Suppressor macrophage treated with lipopolysaccharide for 4 hours (primary cell): ENCODE data around the gene FGFR3.
"Not testable (repeated sequence)": the region's sequence is repeated elsewhere in the genome, so short reads cannot be mapped to it uniquely, and the experiment has no call there.

Experiments
- DNase-seq: peaks from one replicate; pipeline ENCODE4 v3.0.0-alpha.2; 2020

The FGFR3 gene

DNA sequence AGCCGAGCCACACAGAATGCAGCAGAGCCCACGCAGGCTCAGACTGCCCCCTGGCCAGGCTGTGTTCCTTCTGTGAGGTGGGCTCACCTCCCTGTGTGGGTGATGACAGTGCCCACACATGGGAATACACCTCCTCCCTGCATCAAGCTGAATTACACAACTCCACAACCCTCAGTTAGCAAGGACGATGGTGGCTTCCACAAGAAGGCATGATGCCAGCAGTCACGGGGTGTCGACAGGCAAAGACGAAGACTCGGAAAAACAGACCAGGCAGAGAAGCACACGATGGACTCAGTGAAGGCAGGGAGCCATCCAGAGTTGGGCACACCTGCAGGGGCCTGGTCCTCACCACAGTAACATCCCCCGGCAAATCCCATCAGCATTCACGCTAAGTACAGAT is 50.8 kb downstream of the FGFR3 start:
- DNase-seq, result no peak

DNA sequence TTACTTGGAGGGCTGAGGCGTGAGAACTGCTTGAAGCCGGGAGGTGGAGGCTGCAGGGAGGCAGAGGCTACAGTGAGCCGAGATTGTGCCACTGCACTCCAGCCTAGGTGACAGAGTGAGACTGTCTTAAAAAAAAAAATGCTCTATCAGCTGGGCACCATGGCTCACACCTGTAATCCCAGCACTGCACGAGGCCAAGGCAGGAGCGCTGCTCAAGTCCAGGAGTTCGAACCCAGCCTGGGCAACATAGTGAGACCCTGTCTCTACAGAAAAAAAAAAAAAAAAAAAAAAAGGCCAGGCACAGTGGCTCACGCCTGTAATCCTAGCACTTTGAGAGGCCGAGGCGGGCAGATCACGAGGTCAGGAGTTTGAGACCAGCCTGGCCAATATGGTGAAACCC is 51.5 kb downstream of the FGFR3 start:
- DNase-seq, result not testable (repeated sequence)

DNA sequence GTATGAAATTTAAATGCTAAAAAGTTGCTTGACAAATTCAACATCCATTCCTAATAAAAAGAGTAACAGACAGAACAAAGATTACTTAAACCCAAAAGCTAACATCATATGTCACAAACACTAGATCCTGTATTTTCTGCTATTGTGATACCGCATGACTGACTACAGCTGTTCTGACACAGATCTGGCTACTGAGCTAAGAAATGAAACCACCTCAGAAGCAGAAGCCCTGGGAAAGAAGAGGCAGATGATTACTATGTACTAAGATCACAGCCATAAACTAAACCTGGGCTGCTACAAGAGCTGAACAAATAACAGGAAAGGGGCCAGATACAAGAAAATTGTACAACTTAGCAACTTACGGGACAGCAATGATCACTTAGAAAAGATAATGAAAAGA is 53.5 kb downstream of the FGFR3 start:
- DNase-seq, result no peak

DNA sequence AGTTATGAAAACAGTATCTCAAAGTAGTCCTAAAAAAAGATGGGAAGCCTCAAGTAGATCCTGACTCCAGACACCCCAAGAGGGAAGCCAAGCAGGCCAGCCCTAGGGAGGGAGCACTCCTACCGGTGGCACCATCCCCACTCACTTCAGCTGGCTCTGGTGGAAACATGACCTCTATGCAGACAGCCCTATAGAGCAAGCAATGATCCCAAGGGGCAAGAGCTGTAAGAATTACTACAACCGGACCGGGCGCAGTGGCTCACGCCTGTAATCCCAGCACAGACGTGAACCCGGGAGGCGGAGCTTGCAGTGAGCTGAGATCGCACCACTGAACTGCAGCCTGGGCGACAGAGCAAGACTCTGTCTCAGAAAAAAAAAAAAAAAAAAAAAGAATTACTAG is 57.2 kb downstream of the FGFR3 start:
- no peak for DNase-seq

DNA sequence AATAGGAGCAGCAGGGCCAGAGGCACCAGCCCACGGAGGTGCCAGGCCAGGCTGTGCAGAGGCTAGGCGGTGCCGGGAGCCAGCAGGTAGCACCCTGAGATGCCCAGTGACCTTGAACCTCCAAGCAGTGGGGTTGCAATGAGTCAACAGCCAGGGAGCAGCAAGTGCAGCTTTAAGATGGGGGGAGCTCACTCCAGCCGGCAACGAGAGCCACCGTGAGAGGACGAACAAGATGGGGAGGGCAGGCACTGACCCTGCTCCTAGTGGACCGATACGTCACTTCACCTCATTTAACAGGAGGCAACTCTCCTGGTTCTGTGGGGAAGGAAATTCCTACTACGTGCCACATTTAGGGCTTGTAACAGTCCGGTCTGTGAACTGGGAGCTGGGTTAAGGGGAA is 58.1 kb downstream of the FGFR3 start:
- DNase-seq, result no peak

DNA sequence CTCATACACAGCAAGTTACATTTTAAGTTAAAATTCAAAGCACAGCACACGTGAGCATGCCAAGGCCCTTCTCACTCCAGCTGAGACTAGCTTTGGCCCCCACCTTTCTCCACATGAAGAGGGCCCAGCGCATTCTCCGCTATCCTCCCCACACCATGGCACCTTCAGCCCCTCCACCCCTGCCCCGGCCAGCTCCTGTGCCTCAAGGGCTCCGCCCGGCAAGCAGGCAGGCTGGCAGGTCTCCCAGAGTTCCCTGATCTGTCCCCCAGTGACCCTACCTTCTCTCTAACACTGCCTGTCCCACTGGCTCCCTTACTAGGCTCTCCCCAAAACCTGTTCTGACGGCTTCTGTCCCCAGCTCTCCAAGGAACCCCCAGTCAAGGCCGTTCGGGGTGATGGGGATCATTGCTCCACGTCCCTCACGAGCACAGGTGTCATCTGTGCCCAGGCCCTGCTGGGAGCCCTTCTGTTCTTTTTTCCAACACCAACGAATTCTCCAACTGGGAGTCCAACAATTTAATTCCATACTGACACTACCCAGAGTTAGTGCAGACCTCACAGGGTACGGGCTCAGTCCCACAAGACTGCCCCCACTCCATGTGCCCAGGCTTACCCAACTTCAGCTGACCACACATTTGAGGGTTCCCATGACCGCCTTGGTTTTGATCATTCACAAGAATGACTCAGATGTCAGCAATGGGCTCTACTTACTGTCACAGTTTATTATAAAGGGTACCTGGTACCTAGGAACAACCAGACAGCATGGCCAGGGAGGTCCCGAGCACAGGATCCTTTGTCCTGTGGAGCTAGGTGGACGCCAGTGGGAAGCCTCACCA is 58.7 kb downstream of the FGFR3 start:
- peak; percentile 27 for DNase-seq

DNA sequence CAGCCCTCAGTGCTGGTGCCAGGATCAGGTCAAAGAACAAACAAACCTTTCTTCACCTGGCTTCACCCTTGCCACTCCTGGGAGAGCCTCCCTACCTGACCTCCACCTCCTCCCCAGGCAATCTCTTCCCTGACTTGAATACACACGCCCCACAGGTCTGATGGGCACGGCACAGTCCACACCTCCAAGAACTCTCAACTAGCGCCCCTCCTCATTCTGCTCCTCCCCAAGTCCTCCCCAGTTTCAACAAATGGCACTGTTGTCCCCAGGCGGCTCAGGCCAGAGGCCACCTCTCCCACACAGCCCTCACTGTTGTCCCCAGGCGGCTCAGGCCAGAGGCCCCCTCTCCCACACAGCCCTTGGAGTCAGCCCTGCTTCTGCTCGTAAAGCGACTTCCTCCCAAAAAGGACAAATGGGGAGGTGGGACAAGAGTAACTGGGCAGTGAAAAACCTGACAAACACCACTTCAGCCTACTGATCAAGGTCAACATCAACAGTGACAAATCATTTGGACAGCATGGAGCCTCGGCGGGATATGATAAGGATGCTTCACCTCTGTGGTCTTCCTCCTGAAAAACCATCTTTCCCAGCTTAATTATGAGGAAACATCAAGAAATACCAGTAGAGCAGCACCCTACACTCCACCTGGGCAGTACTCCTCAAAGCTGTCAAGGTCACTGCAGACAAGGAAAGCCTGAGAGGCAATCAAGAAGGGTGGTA is 60.0 kb downstream of the FGFR3 start:
- DNase-seq, result no peak

DNA sequence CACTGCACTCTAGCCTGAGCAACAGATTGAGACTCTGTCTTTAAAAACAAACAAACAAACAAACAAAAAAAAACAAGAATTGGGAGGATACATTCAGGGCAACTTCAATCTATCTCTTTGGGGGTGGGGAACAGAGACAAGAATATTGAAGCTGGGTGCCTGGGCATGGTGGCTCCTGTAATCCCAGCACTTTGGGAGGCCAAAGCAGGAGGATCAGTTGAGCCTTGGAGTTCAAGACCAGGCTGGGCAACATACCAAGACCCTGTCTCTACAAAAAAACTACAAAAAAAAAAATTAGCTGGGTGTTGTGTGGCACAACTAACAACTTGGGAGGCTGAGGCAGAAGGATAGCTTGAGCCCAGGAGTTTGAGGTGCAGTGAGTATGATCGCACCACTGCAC is 61.7 kb downstream of the FGFR3 start:
- DNase-seq, result no peak

DNA sequence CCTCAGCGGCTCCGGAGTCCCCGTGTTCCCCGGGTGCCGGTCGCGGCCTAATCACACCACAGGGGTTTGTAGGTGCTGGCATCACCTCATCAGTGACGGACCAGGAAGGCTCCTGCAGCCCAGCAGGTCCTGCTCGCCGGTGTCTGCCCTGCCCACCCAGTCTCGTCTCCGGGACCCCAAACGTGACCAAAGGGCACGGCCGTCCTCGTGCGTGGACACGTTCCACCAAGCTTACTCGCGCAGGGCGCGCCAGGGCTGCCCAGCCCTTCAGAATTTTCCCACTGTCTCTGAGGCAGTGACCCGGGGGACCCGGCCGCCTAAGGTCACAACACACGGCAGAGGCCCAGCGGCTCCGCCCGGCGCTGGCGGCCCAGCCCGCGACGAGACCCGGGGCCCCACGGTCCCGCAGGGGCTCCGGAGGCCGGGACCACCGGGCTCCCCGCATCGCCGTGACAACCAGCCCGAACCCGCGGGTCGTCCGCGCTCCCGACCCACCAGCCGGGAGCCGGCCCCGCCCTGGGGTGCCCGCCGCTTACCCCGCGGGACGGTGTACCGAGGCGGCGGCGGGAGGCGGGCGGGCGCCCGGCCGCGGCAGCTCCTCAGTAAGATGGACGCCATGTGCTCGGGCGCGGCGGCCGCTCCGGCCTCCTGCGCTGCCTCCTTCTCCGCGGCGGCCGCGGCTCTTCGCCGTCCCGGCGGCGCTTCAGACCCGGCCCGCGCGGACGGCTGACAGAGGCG is 62.4 kb downstream of the FGFR3 start:
- peak; percentile 12 for DNase-seq

DNA sequence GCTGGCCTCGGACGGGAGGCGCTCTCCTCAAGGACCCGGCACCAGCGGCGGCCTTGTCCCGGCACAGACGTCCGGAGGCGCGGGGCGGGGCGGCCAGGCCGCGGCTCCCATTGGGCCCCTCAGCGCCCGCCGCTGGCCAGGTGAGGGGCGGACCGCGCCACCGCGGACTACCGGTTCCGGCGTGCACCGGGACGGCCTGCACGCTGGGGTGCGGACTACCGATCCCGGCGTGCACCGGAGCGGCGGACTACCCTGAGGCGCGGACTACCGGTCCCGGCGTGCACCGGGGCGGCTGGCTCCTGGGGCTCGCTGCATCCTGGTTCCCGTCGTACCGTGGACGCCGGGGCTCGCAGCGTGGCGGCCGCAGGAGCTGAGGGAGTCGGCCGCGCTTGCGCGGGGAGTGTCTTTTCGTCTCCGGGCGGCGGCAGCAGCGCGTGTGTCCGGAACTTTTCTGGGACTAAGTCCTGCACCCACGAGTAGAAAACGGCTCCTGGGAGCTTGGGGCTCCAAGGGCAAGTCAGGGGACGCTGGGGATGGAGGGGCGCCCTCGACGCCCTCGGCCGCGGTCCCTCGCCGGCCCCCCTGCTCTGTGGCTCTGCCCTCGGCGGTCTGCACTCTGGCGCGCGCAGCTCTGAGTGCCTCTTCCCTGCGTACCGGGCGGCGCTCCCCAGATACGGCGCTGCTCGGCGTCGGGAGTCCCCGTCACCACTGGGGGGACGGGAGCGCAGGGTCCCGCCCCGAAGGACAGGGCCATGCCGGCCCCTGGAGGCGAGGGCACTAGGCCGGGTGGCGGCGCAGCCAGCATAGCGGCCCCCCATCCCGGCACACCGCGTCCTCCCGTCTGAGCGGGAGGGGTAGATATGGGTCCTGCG is 63.2 kb downstream of the FGFR3 start, which contains the start of gene LETM1:
Gene LETM1 (minus strand): TSS at position 86 of the 872 bp plus-strand sequence. CDS start 206 bp downstream, outside the sequence.
- peak; percentile 95 for DNase-seq

DNA sequence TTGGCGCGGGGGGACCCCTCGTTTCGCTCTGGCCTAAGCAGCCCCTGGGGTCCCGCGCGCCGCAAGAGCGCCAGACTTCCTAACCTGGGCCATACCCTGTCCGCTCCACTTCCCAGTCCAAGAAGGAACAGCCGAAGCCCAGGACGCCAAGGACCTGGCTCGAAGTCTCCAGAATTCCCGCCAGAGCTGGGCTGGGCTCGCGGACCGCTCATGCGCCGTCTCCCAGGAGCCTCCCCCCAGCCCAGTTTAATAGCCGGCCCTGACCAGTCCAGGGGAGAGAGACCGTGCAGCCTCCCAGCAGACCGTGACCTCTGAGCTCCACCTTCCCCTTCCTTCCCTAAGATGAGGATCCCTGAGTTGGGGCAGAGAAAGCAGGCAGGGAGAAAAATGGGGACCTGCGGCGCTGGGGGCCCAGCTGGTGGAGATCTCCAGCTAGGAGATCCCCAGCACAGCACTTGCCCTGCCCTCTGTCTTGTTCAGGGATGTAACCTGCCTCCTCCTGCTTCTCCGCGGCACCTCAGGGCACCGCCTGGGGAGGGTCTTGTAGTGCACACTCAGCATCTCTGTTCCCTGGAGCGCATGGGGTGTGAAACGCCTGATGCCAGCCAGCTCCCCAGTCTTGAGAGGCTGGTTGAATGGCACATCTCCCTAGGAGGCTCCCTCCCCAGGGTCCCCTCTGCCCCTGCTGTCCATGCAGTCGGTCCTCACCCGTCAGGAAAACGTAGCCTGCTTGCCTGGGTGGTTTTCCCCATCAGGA is 64.0 kb downstream of the FGFR3 start:
- no peak for DNase-seq

DNA sequence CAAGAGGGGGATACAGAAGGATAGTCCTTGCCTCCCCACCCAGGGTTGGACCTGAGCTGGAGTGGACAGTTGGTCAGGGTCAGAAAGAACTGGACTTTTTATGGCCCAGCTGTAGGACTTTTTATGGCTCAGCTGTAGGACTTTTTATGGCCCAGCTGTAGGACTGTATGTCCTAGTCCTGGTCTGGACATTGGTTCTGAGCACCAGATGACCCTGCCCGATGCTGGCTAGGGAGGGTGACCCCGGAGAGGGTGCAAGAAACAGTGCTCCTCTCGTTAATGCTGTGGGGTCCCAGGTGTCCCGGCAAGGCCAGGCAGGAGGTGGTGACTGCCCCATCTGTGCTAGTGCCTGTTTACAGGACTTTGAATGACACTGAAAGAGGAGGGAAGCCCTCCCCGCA is 64.8 kb downstream of the FGFR3 start:
- no peak for DNase-seq
